Fibroblast of skin of right quadriceps (primary cell): ENCODE results near the gene FUCA1.
A peak's percentile ranks its signal among the peaks of the same experiment; 100 is the strongest.
"Not testable (repeated sequence)": the region's sequence is repeated elsewhere in the genome, so short reads cannot be mapped to it uniquely, and the experiment has no call there.

Experiments
- DNase-seq: peaks from one replicate; pipeline ENCODE4 v3.0.0-alpha.2; 2013

FUCA1 gene

DNA sequence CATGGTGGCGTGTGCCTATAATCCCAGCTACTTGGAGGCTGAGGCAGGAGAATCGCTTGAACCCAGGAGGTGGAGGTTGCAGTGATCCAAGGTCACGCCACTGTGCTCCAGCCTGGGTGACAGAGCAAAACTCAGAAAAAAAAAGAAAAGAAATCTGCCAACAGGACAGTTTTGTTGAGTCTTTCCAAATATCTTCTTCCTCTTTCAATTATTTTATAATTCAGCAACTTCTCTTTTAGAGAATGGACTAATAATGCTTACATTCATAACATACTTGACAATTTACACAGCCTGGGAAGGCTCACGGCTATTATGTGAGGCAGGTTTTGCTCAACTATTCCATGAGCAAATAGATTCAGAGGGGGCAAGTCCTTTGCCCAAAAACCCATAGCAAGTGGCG is 27.0 kb upstream of the FUCA1 start:
- DNase-seq = no peak

DNA sequence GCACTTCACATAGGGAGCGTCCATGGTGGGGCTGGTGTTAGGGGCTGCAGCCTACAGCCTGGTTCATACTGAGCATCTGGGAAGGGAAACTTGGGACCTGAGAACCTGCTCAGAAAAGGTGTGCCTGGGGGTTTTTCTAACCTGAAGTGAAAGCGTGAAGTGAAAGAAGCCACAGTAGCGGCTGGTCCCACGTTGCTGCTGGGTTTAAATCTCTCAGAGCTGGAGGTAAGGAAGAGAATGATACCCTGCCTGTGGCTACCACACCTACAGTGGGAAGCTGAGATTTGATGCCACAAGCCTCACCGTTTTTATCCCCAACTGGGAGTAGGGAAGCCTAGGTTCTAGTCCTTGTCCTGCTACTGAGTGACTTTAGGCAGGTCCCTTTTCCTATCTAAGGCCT is 21.0 kb upstream of the FUCA1 start:
- no peak for DNase-seq

DNA sequence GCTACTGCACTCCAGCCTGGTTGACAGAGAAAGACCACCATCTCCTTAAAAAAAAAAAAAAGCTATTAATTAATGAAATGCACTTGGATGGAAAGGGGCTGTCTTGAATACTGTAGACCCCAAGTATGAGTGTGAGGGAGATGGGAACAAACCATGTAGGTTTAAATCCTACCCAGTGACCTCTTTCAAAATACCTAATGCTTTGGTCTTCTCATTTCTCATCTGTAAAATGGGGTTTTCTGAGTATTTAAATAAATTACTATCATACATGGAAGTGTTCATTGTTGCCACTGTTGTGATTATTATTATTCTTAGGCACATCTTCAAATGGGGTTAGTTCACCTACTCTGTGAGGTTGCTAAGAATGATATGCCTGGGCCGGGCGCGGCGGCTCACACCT is 17.1 kb upstream of the FUCA1 start:
- no peak for DNase-seq

DNA sequence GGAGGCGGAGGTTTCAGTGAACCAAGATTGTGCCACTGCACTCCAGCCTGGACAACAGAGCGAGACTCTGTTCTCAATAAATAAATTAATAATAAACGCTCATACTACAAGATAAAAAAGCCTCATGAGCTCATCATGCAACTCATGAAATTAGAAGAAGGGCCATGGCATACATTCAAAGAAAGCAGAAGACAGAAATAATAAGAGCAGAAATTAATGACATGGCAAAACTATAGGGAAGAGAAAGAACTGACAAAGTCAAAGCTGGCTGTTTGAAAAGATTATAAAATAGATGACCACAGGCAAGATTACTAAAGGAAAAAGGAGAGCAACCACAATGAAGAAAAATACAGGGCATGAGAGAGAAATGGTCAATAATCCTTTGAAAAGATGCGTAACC is 14.7 kb upstream of the FUCA1 start:
- DNase-seq = no peak

DNA sequence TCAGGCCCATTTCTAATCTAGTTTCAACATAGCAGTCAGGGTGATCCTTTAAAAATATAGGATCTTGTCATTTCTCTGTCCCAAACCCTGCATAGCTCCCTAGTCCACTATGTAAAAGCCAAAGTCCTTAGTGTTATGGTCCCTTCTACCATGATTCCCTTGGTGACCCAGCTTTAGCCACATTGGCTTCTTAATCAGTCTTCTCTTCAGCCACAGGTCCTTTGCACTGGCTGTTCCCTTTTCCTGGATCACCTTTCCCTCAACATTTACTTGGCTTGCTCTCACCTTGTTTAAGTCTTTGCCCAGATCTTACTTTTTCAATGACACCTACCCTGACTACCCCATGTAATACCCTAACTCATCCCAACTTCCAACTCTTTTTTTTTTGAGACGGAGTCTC is 11.7 kb upstream of the FUCA1 start:
- no peak for DNase-seq

DNA sequence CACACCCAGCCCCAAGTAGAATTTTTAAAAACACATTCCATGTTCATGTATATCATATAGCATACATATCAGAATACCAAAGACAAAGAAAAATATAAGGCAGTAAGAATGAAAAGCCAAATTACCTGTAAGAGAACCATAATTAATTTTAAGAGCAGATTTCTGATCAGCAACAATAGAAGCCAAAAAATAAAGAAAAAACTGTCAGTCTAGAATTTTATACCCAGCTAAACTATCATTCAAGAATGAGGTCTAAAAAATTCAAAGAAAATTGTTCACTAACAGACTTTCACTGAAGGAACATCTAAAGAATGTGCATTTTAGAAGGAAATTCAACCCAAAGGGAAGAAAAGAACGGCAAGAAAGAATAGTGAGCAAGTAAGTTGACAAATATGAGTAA is 10.6 kb upstream of the FUCA1 start:
- DNase-seq = no peak

DNA sequence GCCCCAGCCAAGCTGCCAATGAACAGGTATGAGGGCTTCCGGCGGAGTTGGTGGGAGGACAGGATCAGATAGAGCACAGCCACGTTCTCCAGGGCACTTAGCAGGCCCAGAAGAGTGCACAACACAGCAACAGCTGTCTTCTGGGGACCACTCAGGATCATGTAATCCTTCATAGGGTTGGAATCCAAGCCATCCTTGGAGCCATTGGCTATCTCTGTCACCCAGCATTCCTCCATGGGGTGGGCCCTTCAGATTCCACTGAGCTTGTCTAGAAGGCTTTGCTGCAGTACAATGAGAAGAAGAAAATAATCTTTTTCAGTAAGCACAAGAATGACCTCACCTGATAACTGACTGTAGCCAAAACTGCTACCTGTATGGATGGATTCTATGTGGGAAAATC is 7.3 kb upstream of the FUCA1 start:
- DNase-seq = no peak

DNA sequence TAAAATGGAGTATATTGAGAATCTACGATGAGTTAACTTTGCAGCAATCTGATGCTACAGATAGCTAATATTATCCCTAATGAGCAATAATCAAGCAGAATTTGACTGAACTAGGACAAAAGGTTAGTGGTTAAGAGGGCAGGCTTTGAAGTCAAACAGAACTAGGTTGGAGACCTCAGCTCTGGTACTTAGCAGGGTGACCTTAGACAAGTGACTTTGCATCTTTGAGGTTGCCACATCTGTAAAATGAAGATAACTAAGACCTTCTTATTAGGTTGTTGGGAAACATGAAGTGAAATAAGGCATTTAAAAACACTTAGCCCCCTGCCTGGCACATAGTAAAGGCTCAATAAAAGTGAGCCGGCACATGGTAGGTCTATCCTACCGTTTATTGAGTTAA is 4.3 kb upstream of the FUCA1 start:
- no peak for DNase-seq

DNA sequence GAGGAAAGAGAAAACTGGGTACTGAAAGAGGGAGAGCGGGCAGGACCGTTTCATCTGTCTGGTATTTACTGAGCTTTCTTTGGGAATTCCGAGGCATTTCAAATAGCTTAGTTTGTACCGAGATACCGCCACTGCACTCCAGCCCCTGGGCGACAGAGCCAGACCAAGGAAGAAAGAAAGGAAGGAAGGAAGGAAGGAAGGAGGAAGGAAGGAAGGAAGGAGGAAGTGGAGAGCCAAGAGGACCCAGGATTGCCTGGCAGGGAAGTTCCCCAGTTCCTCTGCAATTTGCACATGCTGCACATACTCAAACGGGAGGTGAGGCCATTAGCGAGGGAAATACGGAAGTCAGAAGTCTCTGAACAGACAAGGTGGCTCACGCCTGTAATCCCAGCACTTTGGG is 961 bp upstream of the FUCA1 start:
- no peak for DNase-seq

DNA sequence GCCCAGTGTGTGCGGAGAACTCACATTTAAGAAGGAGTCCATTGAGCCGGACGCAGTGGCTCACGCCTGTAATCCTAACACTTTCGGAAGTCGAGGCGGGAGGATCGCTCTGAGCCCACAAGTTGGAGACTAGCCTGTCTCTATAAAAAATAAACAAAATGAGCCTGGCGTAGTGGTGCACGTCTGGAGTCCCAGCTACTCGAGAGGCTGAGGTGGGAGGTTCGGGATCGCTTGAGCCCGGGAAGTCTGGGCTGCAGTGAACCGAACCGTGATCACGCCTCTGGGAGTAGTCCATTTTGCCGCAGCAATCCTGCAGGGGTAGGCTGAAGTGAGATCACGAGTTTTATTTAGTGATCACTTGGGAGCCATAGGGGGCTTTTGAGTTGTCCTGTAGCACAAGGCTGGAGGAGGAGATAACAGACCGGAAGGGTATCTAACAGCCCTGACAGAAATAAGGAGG is 497 bp upstream of the FUCA1 start:
- DNase-seq = no peak

DNA sequence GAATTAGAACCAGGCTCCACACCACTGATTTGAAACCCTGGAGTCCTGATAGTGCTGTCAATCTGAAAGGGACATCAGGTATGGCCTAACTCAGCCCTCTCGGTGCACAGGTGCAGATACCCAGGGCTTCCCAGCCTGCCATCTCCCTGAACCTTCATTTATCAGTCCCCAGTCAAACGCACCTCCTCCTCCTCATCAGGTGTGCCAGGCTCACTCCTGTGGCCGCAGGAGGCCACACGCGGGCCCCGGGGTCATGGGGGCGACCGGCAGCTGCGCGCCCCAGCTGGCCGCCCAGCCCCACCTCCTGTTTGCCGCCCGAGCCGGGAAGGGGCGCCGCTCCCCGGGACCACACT is 572 bp downstream of the FUCA1 start:
- no peak for DNase-seq

DNA sequence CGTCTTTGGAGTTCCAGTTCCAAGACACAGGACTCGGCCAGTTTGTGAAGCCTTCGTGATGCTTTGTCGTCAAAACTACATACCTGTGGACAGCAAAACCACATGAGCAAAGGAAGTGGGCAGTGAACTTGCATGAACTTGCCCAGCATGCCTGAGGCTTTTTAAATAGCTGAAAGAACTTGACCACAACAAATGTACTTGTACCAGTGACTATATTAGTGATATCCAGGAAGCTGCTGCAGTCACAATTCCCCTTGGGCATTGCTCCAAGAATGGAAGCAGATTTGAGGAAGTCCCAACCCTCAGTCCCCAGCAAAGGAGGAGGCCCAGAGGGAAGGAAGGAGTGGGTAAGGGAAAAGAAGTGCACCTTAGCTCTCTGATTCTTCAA is 2.6 kb downstream of the FUCA1 start:
- DNase-seq = peak; percentile 6

DNA sequence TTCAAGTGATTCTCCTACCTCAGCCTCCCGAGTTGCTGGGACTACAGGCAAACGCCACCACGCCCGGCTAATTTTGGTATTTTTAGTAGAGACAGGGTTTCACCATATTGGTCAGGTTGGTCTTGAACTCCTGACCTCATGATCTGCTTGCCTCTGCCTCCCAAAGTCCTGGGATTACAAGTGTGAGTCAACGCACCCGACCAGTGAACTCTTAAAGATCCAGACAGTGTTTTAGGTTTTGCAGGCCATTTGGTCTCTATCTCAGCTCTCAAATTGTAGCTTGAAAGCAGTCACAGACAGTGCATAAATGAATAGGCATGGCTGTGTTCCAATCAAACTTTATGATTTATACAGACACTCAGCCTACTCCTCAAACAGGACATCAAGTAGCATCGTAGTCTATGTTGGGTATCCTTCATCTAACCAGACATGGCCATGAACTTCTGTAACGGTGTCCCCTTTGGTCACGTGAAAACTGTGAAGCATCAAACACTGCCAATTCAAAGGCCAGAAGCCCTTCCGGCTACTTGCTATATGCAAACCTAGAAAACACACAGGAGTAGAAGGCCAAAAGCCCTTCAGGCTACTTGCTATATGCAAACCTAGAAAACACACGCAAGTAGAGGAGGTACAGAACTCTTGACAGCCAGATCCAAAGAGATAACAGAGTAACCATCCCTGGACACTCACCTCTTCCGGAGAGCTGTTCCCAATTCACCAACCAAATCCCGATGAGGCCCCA is 3.1 kb downstream of the FUCA1 start:
- DNase-seq = no peak

DNA sequence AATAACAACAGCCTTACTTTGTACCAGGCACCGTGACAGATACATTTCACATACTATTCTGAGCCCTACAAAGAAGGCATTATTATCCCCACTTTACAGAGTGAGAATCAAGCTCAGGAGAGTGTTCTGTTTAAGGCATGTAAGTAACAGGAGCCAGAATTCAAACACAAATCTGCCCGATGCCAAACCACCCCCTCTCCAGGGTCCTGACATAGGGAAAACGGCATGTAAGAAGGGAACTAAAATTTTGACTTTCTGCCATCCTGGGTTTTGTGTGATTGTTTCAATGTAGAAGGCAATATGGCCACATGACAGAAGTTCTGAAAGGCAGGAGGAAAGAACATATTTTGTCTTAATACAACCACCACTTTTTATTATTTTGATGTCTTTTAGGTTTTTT is 5.5 kb downstream of the FUCA1 start:
- DNase-seq = no peak

DNA sequence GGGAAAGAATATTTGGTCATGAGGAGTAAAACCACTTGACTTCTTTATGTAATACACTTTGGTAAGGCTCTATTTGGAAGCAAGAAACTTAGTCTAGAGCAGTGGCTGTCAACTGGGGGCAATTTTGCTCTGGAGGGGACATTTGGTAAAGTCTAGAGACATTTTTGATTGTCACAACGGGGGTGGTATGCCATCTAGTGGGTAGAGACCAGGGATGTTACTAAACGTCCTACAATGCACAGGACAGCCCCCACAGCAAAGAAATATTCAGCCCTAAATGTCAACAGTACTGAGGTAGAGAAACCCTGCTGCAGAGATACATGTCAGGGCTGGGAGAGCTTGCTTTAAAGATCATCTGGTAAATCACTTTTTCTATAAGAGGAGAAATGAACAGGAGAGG is 13.5 kb downstream of the FUCA1 start:
- no peak for DNase-seq

DNA sequence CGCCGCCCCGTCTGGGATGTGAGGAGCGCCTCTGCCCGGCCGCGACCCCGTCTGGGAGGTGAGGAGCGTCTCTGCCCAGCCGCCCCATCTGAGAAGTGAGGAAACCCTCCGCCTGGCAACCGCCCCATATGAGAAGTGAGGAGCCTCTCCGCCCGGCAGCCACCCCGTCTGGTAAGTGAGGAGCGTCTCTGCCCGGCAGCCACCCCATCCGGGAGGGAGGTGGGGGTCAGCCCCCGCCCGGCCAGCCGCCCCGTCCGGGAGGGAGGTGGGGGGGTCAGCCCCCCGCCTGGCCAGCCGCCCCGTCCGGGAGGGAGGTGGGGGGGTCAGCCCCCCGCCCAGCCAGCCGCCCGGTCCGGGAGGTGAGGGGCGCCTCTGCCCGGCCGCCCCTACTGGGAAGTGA is 15.0 kb downstream of the FUCA1 start:
- DNase-seq = not testable (repeated sequence)

DNA sequence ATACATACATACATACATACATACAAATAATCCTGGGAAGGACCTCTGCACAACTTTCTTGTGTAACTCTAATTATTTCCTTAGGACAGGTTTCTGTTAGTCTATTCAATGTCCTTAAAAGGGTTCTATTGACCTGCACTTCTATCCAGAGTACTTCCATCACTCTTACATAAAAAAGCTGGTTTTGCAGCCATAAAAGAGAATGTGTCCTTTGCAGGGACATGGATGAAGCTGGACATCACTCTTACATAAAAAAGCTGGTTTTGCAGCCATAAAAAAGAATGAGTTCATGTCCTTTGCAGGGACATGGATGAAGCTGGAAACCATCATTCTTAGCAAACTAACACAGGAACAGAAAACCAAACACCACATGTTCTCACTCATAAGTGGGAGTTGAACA is 16.7 kb downstream of the FUCA1 start:
- not testable (repeated sequence) for DNase-seq

DNA sequence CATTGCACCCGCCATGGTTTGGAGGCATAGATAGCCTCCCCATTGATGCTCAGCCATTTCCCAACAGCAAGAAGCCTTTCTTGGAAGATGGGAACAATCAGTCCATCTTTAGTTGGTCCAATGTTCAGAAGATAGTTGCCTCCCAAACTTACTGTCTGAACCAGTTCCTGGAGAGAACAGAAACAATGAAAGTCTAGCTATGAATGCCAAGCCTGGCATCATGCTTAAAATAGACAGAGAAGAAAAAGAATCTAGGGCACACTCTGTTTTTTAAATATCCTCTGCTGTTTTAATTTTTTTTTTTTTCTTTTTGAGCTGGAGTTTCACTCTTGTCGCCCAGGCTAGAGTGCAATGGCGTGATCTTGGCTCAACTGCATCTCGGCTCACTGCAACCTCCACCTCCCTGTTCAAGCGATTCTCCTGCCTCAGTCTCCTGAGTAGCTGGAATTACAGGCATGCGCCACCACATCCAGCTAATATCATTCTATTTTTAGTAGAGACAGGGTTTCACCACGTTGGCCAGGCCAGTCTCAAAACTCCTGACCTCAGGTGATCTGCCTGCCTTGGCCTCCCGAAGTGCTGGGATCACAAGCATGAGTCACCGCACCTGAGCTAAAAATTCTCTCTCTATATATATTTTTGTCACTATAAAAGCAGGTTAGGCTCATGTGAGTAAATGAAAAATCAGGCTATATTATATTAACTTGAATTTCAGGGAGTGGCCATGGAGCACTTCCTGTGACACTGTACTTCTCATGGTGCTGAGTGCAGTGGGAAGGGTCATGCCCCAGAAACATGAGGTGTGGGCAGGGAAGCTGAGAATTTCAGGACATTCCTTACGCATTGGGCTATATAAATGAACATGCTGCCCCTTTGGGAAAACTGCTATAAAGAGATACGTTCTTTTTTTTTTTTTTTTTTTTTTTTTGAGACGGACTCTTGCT is 19.1 kb downstream of the FUCA1 start:
- DNase-seq = no peak

DNA sequence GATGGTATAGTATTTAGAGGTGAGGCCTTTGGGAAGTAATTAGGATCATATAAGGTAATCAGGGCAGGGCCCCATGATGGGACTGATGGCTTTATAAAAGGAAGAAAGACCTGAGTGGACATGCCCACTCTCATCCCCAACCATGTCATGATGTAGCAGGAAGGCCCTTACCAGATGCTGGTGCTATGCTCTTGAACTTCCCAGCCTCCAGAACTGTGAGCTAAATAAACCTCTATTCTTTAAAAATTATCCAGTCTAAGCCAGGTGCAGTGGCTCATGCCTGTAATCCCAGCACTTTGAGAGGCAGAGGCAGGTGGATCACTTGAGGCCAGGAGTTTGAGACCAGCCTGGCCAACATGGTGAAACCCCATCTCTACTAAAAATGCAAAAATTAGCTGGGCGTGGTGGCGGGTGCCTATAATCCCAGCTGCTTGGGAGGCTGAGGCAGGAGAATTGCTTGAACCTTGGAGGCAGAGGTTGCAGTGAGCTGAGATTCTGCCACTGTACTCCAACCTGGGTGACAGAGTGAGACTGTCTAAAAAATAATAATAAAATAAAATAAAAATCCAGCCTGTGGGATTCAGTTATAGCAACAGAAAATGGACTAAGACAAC is 20.5 kb downstream of the FUCA1 start:
- not testable (repeated sequence) for DNase-seq

DNA sequence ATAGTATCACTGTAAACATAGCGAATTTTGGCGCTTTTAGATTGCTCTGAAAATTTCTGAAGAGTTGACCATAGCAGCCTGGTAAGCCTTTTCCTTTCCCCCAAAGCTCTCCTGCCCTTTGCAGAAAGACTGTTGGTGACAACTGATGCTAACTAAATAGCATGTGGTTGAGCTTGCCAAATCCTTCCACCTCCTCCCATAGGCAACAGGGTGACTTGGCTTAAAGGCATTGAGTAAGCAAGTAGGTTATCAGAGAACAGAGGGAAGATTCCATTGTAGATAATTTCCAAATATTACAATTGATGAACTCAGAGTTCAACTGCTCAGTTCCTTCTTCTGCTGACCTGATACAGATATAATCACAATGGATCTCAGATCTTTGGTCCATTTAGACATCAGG is 22.9 kb downstream of the FUCA1 start:
- no peak for DNase-seq

DNA sequence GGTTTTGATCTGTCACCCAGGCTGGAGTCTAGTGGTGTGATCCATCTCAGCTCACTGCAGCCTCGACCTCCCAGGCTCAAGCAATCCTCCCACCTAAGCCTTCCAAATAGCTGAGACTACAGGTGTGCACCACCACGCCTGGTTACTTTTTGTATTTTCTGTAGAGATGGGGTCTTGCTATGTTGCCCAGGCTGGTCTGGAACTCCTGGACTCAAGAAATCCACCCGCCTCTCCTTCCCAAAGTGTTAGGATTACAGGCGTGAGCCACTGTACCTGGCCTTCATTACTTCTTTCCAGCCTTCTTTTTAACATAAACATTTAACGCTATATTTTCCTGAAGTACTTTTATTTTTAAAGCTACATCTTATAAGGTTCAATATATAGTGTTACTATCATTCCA is 24.4 kb downstream of the FUCA1 start:
- no peak for DNase-seq

DNA sequence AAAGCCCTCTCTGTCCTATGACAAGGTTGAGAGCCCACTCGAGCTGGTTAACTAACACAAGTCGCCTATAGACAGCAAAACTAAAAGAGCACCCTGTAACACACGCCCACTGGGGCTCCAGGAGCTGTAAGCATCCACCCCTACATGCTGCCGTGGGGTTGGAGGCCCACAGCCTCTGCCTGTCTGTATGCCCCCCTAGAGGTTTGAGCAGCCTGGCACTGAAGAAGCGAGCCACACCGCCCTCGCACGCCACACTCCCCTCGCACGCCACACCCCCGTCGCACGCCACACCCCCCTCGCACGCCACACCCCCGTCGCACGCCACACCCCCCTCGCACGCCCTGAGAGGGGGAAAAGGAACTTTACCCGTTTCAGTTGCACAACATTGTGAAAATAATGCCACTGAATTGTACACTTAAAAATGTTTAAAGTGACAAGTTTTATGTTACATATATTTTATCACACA is 29.7 kb downstream of the FUCA1 start:
- peak; percentile 28 for DNase-seq

DNA sequence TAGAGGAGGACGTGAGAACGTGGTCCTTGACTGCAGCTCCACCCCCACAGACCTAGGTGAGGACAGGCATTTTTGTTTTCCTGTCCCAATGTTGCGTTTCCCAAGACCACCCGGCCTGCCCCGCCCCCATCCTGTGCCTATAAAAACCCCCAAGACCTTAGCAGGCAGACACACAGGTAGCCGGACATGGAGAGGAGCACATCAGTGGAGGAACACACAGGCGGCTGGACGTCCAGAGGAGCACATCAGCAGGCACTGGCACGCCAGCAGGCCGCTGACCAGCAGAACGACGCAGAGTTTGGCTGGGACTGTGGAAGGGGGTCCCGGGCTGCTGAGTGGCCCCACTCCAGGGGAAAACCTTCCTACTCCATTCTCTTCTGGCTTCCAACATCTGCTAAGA is 30.2 kb downstream of the FUCA1 start:
- DNase-seq = no peak

DNA sequence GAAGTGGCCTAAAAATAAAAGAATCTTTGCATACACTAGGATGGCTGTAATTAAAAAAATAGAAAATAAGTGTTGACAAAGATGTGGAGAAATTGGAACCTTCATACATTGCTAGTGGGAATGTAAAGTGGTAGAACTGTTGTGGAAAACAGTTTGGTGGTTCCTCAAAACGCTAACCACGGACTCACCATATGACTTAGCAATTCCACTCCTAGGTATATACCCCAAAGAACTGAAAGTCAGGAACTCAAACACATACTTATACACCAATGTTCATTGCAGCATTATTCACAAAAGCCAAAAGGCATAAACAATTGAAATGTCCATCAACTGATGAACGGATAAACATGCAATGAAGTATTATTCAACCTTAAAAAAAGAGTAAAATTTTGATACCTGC is 32.1 kb downstream of the FUCA1 start:
- no peak for DNase-seq
